GM10248 (cell line): Measurements from ENCODE around the gene NUTM1.
"Not testable (repeated sequence)": the region's sequence is repeated elsewhere in the genome, so short reads cannot be mapped to it uniquely, and the experiment has no call there.

Source experiments
- CTCF ChIA-PET: fragments of 300-600 bp; sonication (Branson Sonifier 250); formaldehyde crosslinking; extraction: SDS; loops from one replicate; lab custom pipeline; 2021; ENCODE audit warnings: antibody characterized with exemption; lab: Yijun Ruan, JAX
- POLR2A ChIA-PET: fragments of 350-650 bp; sonication (Branson Sonifier 250); formaldehyde crosslinking; extraction: SDS; loops from one replicate; lab custom pipeline; 2020; ENCODE audit warnings: antibody characterized with exemption; lab: Yijun Ruan, JAX
- DNase-seq: peaks from one replicate; pipeline ENCODE4 v3.0.0; 2012; ENCODE audit errors: extremely low spot score
- TF ChIP-seq, protein P1 (sequence below): IDR thresholded peaks from 2 replicates; pipeline ENCODE4 v1.5.1; 2012; ENCODE audit warnings: mild to moderate bottlenecking, low read depth; ENCODE audit errors: extremely low read depth, missing control alignments, control extremely low read depth

NUTM1 gene

GRCh38 chr15:34373951-34374350, 30.8 kb downstream of the NUTM1 start:
- TF ChIP-seq, protein P1, sequence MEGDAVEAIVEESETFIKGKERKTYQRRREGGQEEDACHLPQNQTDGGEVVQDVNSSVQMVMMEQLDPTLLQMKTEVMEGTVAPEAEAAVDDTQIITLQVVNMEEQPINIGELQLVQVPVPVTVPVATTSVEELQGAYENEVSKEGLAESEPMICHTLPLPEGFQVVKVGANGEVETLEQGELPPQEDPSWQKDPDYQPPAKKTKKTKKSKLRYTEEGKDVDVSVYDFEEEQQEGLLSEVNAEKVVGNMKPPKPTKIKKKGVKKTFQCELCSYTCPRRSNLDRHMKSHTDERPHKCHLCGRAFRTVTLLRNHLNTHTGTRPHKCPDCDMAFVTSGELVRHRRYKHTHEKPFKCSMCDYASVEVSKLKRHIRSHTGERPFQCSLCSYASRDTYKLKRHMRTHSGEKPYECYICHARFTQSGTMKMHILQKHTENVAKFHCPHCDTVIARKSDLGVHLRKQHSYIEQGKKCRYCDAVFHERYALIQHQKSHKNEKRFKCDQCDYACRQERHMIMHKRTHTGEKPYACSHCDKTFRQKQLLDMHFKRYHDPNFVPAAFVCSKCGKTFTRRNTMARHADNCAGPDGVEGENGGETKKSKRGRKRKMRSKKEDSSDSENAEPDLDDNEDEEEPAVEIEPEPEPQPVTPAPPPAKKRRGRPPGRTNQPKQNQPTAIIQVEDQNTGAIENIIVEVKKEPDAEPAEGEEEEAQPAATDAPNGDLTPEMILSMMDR: no peak
- POLR2A ChIA-PET: no interaction called here
- no peak for DNase-seq
- CTCF ChIA-PET: no interaction called here

- no peak for DNase-seq
- TF ChIP-seq, protein P1: no peak
- CTCF ChIA-PET: interaction anchor here (1.5 kb wide), 1 partner anchor 32 kb away, joined by 3 read pairs; the partner anchor contains the start of genes NOP10 and NUTM1
- POLR2A ChIA-PET: no interaction called here
Observed at GRCh38 chr15:34374816-34375215, 31.7 kb downstream of the NUTM1 start.

- DNase-seq, POLR2A ChIA-PET: not testable (repeated sequence)
- CTCF ChIA-PET: interaction anchor here (0.9 to 1.7 kb wide), 3 partner anchors 8 to 33 kb away, joined by 3 to 10 read pairs (median 3); partner anchors contain the start of genes LPCAT4, NOP10 and NUTM1
Observed at GRCh38 chr15:34375541-34375940, 32.4 kb downstream of the NUTM1 start.

DNA sequence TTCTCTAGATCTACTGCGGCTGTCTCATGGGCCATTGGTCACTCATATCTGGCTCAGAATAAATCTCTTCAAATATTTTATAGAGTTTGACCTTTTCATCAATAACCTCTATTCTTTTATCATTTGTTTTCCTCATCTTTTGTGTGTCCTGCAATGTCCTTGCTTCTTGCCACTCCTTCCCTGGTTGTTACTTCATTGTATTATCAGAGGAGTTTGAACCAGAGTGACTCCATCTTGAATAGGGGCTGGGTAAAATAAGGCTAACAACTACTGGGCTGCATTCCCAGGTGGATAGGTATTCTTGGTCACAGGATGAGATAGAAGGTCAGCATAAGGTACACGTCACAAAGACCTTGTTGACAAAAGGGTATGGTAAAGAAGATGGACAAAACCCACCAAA, 33.7 kb downstream of the NUTM1 start:
- CTCF ChIA-PET: interaction anchor here (1.7 kb wide), 1 partner anchor 9 kb away, joined by 10 read pairs; the partner anchor contains the start of gene LPCAT4
- POLR2A ChIA-PET: no interaction called here
- no peak for DNase-seq
- TF ChIP-seq, protein P1: no peak

DNA sequence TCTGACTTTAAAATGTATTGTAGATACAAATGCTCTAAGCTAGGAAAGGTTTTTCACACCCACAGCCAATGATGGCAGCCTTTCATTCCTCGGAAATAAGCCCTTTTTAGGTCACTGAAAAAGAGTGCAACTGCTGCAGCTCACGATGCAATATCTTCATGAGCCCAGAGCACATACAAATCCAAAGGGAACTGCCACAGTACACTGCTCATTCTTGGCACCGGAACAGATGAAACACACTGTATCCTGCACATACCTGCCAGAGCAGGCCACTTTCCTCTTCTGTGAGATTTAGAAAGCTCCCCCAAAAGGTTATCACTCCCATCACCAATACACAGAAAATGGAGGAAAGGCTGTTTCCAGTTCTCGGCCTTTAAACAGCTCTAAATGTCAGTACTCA, 37.4 kb downstream of the NUTM1 start:
- DNase-seq, CTCF ChIA-PET, POLR2A ChIA-PET: not testable (repeated sequence)

DNA sequence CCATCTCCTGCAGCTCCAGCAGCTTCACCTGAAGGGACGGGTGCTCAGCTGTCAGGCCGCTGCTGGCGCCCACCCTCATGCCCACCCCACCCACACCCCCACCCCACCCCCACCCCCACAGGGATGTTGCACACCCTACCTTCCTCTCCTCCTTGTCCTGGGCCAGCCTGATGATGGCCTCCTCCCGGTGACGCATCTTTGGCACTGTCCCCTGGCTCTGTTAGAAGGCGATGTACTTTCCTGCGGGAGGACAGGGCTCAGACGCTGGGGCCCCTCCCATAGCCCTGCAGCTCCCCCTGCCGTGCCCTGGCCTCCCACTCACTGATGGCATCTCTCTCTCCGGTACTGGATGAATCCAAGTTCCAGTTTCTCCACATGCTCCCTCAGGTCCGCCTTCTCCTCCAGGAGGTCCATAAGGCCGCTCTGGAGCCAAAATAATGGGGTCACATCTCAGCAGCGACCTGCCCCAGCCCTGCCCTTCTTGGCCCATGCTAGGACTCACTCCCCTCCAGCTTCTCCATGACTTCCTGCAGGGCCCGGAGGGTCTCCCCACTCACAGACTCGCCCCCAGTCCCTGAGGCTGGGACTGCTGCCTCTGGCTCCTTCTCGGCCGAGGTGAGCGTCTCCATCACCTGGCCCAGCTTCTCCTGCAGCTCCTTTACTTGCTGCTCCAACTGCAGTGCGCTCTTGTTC, 38.9 kb downstream of the NUTM1 start:
- POLR2A ChIA-PET, DNase-seq, CTCF ChIA-PET: not testable (repeated sequence)

- DNase-seq, POLR2A ChIA-PET, CTCF ChIA-PET: not testable (repeated sequence)
Observed at GRCh38 chr15:34389594-34390086, 46.5 kb downstream of the NUTM1 start.

DNA sequence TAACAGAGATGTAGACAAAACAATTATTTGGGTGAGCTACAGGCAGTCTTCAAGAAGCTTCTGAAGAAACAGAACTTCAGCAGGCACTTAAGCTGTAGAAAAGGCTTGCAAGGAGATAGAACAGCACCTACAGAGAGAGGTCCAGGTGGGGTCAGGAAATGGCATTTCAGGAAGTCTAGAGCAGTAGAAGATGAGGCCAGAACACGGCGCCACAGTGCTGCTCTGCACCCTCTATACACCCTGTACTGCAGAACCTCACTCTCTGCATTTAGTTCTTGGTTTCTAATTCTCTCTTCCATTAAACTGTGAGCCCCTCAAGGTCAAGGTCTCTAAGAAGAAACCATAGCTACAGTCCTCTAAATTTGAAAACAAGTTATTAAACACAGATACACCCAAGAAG, 49.9 kb downstream of the NUTM1 start:
- POLR2A ChIA-PET: not testable (repeated sequence)

GRCh38 chr15:34397637-34398259, 54.6 kb downstream of the NUTM1 start:
- POLR2A ChIA-PET, CTCF ChIA-PET, DNase-seq: not testable (repeated sequence)

More for the DNA sequence above, 49.9 kb downstream of the NUTM1 start:
- CTCF ChIA-PET, DNase-seq: not testable (repeated sequence)

- CTCF ChIA-PET, DNase-seq, POLR2A ChIA-PET: not testable (repeated sequence)
Observed at GRCh38 chr15:34403160-34403598, 60.1 kb downstream of the NUTM1 start.

DNA sequence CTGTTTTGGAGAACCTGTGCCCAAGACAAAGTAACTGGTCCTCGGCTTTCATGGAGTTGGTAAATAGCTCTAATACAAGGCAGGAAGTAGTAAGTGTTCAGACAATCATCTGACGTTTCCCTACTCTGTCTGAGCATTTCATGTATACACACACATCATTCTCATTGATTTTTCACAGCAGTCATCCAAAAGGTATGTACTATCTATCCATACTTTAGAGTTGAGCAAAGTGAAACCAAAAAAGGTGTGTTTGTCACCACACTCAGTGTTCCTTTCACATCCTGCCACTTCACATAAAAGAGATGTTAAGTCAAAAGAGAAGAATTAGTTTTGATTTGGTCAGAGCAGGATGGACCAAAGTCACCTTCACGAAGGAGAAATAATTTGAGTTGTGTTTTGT, 60.8 kb downstream of the NUTM1 start:
- CTCF ChIA-PET, POLR2A ChIA-PET, DNase-seq: not testable (repeated sequence)
